HG03039 (cell line): ENCODE results near the gene MYMX.

Source experiments
- ATAC-seq: cut with Tn5 transposase; IDR thresholded peaks from one replicate; pipeline ENCODE4 v1.9.1; 2021; ENCODE audit warnings: mild to moderate bottlenecking, moderate library complexity; ENCODE audit not compliant: unreplicated experiment

The MYMX gene

DNA sequence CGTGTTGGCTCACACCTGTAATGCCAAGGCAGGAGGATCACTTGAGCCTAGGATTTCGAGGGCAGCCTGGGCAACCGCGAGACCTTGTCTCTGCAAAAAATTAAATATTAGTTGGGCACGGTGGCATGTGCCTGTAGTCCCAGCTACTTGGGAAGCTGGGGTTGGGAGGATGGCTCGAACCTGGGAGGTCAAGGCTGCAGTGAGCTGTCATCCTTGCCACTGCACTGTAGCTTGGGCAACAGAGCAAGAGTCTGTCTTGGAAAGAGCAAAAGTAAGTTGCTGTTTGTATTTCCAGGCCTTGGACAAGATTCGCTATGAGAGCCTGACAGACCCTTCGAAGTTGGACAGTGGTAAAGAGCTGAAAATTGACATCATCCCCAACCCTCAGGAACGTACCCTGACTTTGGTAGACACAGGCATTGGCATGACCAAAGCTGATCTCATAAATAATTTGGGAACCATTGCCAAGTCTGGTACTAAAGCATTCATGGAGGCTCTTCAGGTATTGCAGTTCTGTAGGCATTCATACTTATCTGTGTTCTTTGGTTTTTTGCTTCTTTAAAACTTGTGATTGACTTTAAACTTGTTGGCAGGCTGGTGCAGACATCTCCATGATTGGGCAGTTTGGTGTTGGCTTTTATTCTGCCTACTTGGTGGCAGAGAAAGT, 32.5 kb downstream of the MYMX start:
- ATAC-seq: no peak

- ATAC-seq: no peak
Measured at GRCh38 chr6:44250067-44250717, 33.5 kb downstream of the MYMX start.

GRCh38 chr6:44250718-44251123, 34.0 kb downstream of the MYMX start:
- no peak for ATAC-seq

GRCh38 chr6:44251576-44252524, 35.1 kb downstream of the MYMX start:
- ATAC-seq: no peak

DNA sequence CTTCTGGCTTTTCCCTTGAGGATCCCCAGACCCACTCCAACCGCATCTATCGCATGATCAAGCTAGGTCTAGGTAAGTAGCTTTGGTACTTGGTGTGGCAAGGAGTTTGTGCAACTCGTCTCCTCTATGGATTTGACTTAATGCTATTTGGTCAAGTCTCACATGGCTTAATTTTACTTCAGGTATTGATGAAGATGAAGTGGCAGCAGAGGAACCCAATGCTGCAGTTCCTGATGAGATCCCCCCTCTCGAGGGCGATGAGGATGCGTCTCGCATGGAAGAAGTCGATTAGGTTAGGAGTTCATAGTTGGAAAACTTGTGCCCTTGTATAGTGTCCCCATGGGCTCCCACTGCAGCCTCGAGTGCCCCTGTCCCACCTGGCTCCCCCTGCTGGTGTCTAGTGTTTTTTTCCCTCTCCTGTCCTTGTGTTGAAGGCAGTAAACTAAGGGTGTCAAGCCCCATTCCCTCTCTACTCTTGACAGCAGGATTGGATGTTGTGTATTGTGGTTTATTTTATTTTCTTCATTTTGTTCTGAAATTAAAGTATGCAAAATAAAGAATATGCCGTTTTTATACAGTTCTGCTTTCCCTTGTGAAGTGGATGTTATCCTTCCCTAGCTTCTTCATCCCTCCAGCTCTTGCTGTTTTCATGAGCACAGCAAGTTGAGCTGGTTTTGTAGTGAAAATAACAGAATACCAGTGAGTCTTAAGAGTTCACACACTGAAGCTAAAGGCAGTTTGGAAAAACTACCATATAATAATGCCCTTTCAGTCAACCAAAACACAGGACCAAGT, 36.8 kb downstream of the MYMX start:
- ATAC-seq: no peak

DNA sequence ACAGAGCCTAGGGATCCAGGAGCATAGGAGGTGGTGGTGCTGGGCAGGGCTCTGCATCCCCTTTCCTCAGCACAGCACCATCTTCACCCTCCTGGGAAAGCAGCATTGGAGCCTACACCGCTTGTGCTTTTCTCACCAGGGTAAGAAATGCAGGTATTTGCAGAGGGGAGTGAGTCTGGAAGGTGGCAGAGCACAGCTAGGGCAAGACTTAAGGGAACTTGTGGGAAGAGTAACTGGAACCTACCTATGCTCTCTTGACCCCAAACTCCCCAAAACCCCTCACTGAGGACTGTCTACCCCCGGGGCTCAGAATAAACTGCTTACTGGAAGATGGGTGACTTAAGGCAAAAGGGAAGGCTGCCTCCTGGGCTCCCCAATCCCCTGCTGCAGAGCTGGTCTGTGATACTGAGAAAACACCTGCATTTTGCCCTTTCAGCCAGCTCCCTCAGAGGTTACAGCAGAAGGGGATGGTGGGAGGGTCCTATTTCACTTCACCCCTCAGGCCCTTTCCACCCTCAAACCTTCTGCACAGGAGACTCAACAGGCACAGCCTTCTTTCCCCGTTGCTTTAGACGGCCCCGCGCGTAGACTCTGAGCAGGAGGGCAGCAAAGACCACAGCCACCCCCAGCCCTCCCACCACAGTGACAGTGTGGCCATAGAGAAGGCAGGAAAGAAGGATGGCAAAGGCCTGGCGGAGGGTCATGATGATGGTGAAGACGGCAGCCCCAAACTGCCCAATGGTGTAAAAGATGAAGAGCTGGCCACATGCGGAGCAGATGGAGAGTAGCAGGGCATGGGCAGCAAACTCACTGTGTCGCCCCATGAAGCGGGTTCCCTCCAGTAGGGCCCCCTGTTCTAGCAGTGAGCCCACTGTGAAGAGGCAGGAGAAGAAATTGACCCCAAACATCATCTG, 37.7 kb downstream of the MYMX start:
- no peak for ATAC-seq

- no peak for ATAC-seq
Measured at GRCh38 chr6:44255105-44255808, 38.5 kb downstream of the MYMX start.

DNA sequence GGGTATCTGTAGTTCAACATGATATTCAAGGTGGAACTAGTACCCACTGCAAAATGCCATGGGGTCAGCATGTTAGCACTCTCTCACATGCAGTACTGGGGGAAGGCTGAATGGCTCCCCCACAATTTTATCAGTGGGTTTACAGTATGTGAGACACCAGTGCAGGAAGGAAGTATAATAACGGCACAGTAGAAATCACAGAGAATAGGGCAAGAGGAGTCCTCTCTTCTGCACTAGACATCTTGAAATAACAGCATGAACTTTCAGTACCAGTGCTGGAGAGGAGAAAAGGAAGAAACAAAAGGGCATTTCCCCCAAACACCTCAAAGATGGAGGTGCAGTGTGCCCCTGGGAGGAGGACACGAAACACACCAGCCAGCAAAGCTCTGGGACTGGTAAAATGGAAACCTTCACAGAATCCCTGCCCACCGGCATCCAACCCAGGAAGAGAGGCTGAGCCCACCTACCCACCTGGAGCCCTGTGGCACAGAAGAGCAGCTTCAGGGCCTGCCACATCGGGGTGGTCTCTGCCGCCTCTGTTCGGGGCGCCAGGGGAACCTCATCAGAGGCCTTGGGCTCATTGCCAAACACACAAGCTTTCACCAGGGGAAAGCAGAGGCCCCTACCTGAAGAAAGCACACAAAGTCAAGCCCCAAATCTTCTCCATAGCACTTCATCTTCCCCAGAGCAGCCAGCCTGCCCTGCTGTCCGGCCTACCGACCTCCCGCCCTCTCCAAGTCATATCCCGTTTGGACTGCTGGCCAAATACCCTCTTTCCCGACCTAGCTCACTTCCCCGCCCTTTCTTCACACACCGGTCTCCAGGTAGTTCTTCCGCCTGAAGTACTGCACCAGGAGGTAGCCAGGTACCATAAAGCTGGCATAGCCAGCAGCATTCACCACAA, 39.4 kb downstream of the MYMX start:
- no peak for ATAC-seq

DNA sequence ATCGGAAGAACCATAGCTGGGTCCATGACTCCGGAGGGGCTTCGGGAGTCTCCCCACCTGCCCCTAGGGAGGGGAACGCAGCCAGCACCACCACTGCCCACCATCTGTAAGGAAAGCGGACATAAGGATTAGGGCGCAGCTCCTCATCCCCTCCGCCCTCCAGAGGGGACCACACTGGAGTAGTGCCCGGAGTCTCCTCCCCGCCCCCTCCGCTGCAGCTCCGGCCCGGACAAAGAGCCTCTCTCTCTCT, 40.0 kb downstream of the MYMX start:
- ATAC-seq: no peak

GRCh38 chr6:44257025-44257752, 40.5 kb downstream of the MYMX start, which contains the start of gene SLC35B2:
SLC35B2 (minus strand) TSS chr6:44257528; CDS start chr6:44257410, 118 bp downstream.
- ATAC-seq: peak; percentile 39

- ATAC-seq: peak; percentile 7
Measured at GRCh38 chr6:44257753-44258324, 41.1 kb downstream of the MYMX start.

DNA sequence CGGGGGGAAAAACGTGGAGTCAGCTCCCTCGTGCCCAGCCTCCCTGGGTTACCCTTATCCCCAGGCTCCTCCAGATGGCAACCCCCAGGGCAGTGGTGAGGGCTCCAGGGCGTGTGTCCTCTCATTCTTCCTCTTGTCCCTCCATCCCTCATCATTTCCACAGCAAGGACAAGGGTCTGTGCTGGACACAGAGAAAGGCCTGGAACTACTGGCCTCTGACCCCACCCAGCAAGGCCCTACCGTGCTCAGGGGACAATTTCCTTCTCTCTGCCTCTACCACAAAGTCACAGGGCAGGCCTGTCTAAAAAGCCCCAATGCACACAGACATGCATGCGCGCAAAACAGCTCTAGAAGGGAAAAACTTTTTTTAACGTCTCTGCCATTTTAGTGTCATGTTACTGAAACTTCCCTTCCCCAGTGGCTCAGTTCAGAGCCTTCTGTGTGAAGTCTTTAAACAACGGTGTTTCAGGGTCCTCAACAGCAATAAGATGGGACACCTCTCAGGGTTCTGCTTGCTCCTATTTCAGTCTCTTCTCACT, 41.7 kb downstream of the MYMX start:
- no peak for ATAC-seq

DNA sequence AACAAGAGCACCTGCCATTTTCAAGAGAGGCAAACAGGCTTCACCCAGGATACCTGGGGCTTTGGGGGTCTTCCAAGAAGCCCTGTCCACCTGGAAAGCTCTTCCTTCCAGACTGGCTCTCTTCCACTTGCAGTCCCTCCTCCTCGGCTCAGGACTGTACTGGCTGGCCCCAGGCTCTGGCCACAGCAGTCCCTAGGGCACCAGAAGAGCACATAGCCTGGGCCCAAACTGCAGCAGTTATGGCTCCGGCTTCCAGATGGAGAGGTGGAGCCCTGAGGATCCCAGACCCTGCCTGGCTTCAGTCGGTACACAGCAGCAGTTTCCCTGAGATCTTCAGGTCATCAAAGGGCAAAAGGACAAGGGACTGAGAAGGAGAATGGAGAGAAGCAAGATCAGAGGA, 42.2 kb downstream of the MYMX start:
- no peak for ATAC-seq

GRCh38 chr6:44260011-44260410, 43.3 kb downstream of the MYMX start:
- no peak for ATAC-seq

GRCh38 chr6:44260451-44261297, 43.9 kb downstream of the MYMX start:
- ATAC-seq: no peak

DNA sequence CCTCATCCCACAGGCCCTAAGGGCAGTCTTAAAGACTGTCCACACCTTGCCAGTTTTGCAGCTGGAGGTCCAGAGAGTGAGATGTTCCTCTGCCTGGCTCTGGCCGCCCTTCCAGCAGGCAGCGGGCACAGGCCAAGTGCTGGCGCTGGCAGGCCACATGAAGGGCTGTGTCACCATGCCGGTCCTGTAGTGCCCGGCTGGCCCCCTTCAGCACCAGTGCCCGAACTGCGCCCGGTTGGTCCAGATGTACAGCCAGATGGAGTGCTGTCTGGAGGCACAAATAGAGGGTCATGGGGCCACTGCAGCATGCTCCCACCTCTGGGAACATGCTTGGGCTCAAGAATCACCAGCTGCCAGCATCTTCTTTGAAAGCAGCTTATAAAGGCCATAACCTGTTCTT, 44.9 kb downstream of the MYMX start:
- ATAC-seq: no peak
